Body of pancreas (tissue), 4 donors: Measurements from ENCODE around the gene KLK8.
"Not testable (repeated sequence)": the region's sequence is repeated elsewhere in the genome, so short reads cannot be mapped to it uniquely, and the experiment has no call there.

Experiments used
- POLR2A ChIP-seq, 3 donors: fragments of 450-650 bp; IDR thresholded peaks; one replicate each; pipeline ENCODE4 v1.6.1; 2016; ENCODE audit warnings: antibody characterized with exemption in 3 of 3, mild to moderate bottlenecking in 2 of 3
- TF ChIP-seq, protein P1 (sequence below), 7 experiments: fragments of 450-650 bp in 4 of 7; fragments of 200-600 bp in 3 of 7; sonication (generic) in 3 of 7; IDR thresholded peaks; one replicate each; pipeline ENCODE4 v1.5.1; 2016 to 2019; ENCODE audit warnings: antibody characterized with exemption in 7 of 7

DNA sequence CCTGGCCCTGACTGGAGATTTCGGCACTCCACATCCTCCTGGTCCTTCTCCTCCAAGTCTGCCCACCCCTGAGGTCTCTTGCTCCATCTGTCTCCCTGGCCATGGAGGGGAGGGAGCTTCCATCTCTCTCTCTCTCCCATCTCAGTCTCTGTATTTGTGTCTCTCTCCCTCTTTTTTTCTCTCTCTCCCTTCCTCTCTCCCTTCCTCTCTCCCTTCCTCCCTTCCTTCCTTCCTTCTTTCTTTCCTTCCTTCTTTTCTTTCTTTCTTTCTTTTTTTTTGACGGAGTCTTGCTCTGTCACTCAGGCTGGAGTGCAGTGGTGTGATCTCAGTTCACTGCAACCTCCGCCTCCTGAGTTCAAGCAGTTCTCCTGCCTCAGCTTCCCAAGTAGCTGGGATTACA lies 31.6 kb downstream of the KLK8 start:
- TF ChIP-seq, protein P1, sequence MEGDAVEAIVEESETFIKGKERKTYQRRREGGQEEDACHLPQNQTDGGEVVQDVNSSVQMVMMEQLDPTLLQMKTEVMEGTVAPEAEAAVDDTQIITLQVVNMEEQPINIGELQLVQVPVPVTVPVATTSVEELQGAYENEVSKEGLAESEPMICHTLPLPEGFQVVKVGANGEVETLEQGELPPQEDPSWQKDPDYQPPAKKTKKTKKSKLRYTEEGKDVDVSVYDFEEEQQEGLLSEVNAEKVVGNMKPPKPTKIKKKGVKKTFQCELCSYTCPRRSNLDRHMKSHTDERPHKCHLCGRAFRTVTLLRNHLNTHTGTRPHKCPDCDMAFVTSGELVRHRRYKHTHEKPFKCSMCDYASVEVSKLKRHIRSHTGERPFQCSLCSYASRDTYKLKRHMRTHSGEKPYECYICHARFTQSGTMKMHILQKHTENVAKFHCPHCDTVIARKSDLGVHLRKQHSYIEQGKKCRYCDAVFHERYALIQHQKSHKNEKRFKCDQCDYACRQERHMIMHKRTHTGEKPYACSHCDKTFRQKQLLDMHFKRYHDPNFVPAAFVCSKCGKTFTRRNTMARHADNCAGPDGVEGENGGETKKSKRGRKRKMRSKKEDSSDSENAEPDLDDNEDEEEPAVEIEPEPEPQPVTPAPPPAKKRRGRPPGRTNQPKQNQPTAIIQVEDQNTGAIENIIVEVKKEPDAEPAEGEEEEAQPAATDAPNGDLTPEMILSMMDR (IDR thresholded peaks at IDR 0.05): not testable (repeated sequence)
- not testable (repeated sequence) for TF ChIP-seq POLR2A (IDR thresholded peaks at IDR 0.05)
